Hematopoietic multipotent progenitor cell treated with erythropoietin and hydrocortisone succinate and interleukin-3 and kit ligand, for 8 days (in vitro differentiated cells): ENCODE measurements around the gene CLEC4C.
A peak's percentile ranks its signal among the peaks of the same experiment; 100 is the strongest.

Source experiments
- DNase-seq: peaks from one replicate; pipeline ENCODE4 v3.0.0-alpha.2; 2015

Gene CLEC4C

GRCh38 chr12:7719946-7720730 is 27.0 kb downstream of the CLEC4C start:
- DNase-seq: no peak

- DNase-seq: peak; percentile 69
These were observed 30.8 kb downstream of the CLEC4C start for GRCh38 chr12:7716381-7716780.

- DNase-seq: no peak
These were observed 34.2 kb downstream of the CLEC4C start for GRCh38 chr12:7712841-7713442.

GRCh38 chr12:7711133-7711532 is 36.0 kb downstream of the CLEC4C start, which contains the start of gene DPPA3:
TSS of gene DPPA3 (plus strand) at chr12:7711433. CDS start at chr12:7711571, 138 bp downstream.
- DNase-seq: no peak

- DNase-seq: no peak
These were observed 37.1 kb downstream of the CLEC4C start for GRCh38 chr12:7709969-7710675.

- no peak for DNase-seq
These were observed 41.3 kb downstream of the CLEC4C start for GRCh38 chr12:7705846-7706245.

GRCh38 chr12:7695566-7696197 is 51.5 kb downstream of the CLEC4C start, which contains the start of gene GDF3:
TSS of gene GDF3 (minus strand) at chr12:7695775. CDS start at chr12:7695728, 47 bp downstream.
- peak; percentile 63 for DNase-seq

GRCh38 chr12:7695237-7695560 is 52.0 kb downstream of the CLEC4C start:
- DNase-seq: peak; percentile 21

GRCh38 chr12:7694556-7695236 is 52.5 kb downstream of the CLEC4C start:
- DNase-seq: no peak

- no peak for DNase-seq
These were observed 53.4 kb downstream of the CLEC4C start for GRCh38 chr12:7693793-7694192.

GRCh38 chr12:7681535-7681934 is 65.6 kb downstream of the CLEC4C start:
- DNase-seq: no peak
